Peyer's patch (tissue), 4 donors: ENCODE data around the gene TNFSF12. TPM values are rescaled to one million over a fixed set of nuclear protein-coding genes. Genes with fewer than 3 reads are reported as not detected.

Source experiments
- DNase-seq, 3 donors: peaks; one replicate each; pipeline ENCODE4 v3.0.0-alpha.2; 2017 to 2019
- H3K27ac ChIP-seq, 4 donors: fragments of 200-600 bp; sonication (generic); one replicate each; pipeline ENCODE4 v1.5.1; 2016 to 2019
- H3K27me3 ChIP-seq, 2 donors: fragments of 200-600 bp; sonication (generic); one replicate each; pipeline ENCODE4 v1.5.1; 2019
- H3K36me3 ChIP-seq, 3 donors: fragments of 200-600 bp; sonication (generic); one replicate each; pipeline ENCODE4 v1.5.1; 2016 to 2019
- H3K4me1 ChIP-seq, 4 donors: fragments of 200-600 bp; sonication (generic); one replicate each; pipeline ENCODE4 v1.5.1; 2016 to 2019
- H3K4me3 ChIP-seq, 4 donors: fragments of 200-600 bp; sonication (generic); 1 replicate in 3 of 4; 2 replicates in 1 of 4; pipeline ENCODE4 v1.5.1; 2016 to 2019; ENCODE audit warnings: mild to moderate bottlenecking in 1 of 4
- H3K9me3 ChIP-seq, 4 donors: fragments of 200-600 bp; sonication (generic); one replicate each; pipeline ENCODE4 v1.5.1; 2016 to 2019; ENCODE audit warnings: mild to moderate bottlenecking in 1 of 4
- CTCF ChIP-seq, 6 experiments: fragments of 450-650 bp in 4 of 6; fragments of 200-600 bp in 2 of 6; sonication (generic) in 1 of 6; IDR thresholded peaks; one replicate each; pipeline ENCODE4 v1.5.1; 2017 to 2019; ENCODE audit warnings: antibody characterized with exemption in 6 of 6, mild to moderate bottlenecking in 3 of 6, moderate library complexity in 1 of 6
- POLR2A ChIP-seq, 2 donors: fragments of 450-650 bp; IDR thresholded peaks; one replicate each; pipeline ENCODE4 v1.5.1; 2017; ENCODE audit warnings: antibody characterized with exemption in 2 of 2, mild to moderate bottlenecking in 2 of 2, moderate library complexity in 2 of 2
- total RNA-seq, 4 donors: library from RNA; depleted of rRNA; stranded (reverse); fragments of >200 nt; gene quantifications; one replicate each; pipeline ENCODE4 v1.1.0, GENCODE V29; 2016

The TNFSF12 gene
- total RNA-seq, 4 donors from 2014 or later = 7.6 to 58.6 (median 15.2) TPM

GRCh38 chr17:7587420-7588151, 38.7 kb downstream of the TNFSF12 start:
- peaks cover 0 to 30% (median 0%) of the 10 kb centered on the region in 3 donors for H3K36me3 ChIP-seq
- peak overlapping the region in 2 of 4 donors; percentile 11 to 17 for H3K27ac ChIP-seq
- H3K4me1 ChIP-seq = peaks cover 5 to 27% (median 9%) of the 10 kb centered on the region in 4 donors

GRCh38 chr17:7588553-7589203, 39.8 kb downstream of the TNFSF12 start:
- peak overlapping the region in 3 of 4 donors; percentile 17 to 49 (median 42) for H3K27ac ChIP-seq
- H3K9me3 ChIP-seq = no peaks in the 10 kb centered on the region
- H3K27me3 ChIP-seq = no peaks in the 10 kb centered on the region
- H3K4me1 ChIP-seq = peaks cover 0 to 21% (median 1%) of the 10 kb centered on the region in 4 donors
- DNase-seq = no peak
- H3K4me3 ChIP-seq = peak overlapping the region in 3 of 4 donors; percentile 4 to 47 (median 38)
- peaks cover 0 to 41% (median 0%) of the 10 kb centered on the region in 3 donors for H3K36me3 ChIP-seq
- TF ChIP-seq CTCF (IDR thresholded peaks at IDR 0.05) = no peak
- no peak for TF ChIP-seq POLR2A (IDR thresholded peaks at IDR 0.05)

More at GRCh38 chr17:7587420-7588151, 38.7 kb downstream of the TNFSF12 start:
- H3K4me3 ChIP-seq = no peak overlapping the region
- no peak for DNase-seq
- TF ChIP-seq POLR2A (IDR thresholded peaks at IDR 0.05) = no peak
- TF ChIP-seq CTCF (IDR thresholded peaks at IDR 0.05) = no peak
- H3K9me3 ChIP-seq = no peaks in the 10 kb centered on the region
- H3K27me3 ChIP-seq = no peaks in the 10 kb centered on the region

DNA sequence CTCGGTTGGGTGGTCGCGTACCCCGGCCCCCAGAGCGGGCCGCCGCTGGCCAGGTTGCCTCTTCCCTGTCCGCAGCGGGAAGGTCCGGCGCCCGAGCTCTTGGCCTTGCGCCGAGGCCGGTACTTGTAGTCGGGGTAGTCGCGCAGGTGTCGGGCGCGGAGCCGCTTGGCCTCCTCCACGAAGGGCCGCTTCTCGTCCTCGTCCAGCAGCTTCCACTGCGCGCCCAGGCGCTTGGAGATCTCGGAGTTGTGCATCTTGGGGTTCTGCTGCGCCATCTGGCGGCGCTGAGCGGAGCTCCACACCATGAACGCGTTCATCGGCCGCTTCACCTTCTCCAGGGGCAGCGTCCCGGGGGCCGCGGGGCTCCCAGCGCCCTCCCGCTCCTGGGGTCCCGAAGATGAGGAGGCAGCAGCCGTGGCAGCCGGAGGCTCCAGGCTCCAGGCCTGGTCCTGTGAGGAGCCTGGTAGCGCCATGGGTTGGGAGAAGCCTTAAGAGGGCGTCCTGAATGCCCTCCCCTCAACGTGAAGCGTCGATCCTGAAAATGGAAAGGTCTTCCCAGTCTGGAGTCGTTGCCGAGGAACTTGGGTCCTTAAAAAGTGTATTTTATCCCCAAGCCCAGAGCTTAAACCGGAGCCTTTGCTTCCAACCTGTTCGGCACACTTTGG, 40.5 kb downstream of the TNFSF12 start:
- Histone ChIP-seq H3K4me3 (peak overlapping the region in 3 of 4 donors; percentile 4 to 47 (median 38)), H3K27ac (peak overlapping the region in 3 of 4 donors; percentile 17 to 49 (median 42)), H3K4me1 (peaks cover 0 to 19% (median 1%) of the 10 kb centered on the region in 4 donors), H3K36me3 (peaks cover 0 to 47% (median 0%) of the 10 kb centered on the region in 3 donors), H3K9me3 (no peaks in the 10 kb centered on the region), H3K27me3 (no peaks in the 10 kb centered on the region)
- peak; percentile 69 to 89 (median 88) for DNase-seq
- peak; percentile 65 to 89 (median 81) for TF ChIP-seq CTCF (IDR thresholded peaks at IDR 0.05)
- no peak for TF ChIP-seq POLR2A (IDR thresholded peaks at IDR 0.05)

GRCh38 chr17:7589891-7590691, 41.2 kb downstream of the TNFSF12 start, which contains the start of gene SOX15:
SOX15 (minus strand) TSS chr17:7590094; CDS start chr17:7589676, 418 bp downstream.
- Histone ChIP-seq H3K4me3 (peak within 1 kb of the TSS in 3 of 4 donors; percentile 4 to 47 (median 38)), H3K27me3 (no peaks in the 10 kb centered on the region), H3K9me3 (no peaks in the 10 kb centered on the region), H3K27ac (peak within 1 kb of the TSS in 3 of 4 donors; percentile 17 to 49 (median 42)), H3K4me1 (peaks cover 0 to 11% (median 1%) of the 10 kb centered on the region in 4 donors), H3K36me3 (peaks cover 0 to 55% (median 0%) of the 10 kb centered on the region in 3 donors)
- DNase-seq = no peak
- TF ChIP-seq POLR2A (IDR thresholded peaks at IDR 0.05) = no peak
- TF ChIP-seq CTCF (IDR thresholded peaks at IDR 0.05) = no peak

- H3K4me1 ChIP-seq = peaks cover 0 to 9% (median 1%) of the 10 kb centered on the region in 4 donors
- no peak for DNase-seq
- peaks cover 0 to 62% (median 0%) of the 10 kb centered on the region in 3 donors for H3K36me3 ChIP-seq
- no peak overlapping the region for H3K4me3 ChIP-seq
- H3K27ac ChIP-seq = no peak overlapping the region
- no peak for TF ChIP-seq CTCF (IDR thresholded peaks at IDR 0.05)
- no peak for TF ChIP-seq POLR2A (IDR thresholded peaks at IDR 0.05)
- H3K27me3 ChIP-seq = no peaks in the 10 kb centered on the region
- no peaks in the 10 kb centered on the region for H3K9me3 ChIP-seq
Measured at GRCh38 chr17:7590743-7591142, 41.9 kb downstream of the TNFSF12 start.
